Measurements from ENCODE around the gene HNRNPAB. TPM values are rescaled to one million over a fixed set of nuclear protein-coding genes. Genes with fewer than 3 reads are reported as not detected.

Gene HNRNPAB
- total and polyA plus RNA-seq, 9 of the 15 experiments (the other 6 are each of a cell fraction or from before 2014, with no cell fraction given) = 34.6 to 425 (median 236) TPM

DNA sequence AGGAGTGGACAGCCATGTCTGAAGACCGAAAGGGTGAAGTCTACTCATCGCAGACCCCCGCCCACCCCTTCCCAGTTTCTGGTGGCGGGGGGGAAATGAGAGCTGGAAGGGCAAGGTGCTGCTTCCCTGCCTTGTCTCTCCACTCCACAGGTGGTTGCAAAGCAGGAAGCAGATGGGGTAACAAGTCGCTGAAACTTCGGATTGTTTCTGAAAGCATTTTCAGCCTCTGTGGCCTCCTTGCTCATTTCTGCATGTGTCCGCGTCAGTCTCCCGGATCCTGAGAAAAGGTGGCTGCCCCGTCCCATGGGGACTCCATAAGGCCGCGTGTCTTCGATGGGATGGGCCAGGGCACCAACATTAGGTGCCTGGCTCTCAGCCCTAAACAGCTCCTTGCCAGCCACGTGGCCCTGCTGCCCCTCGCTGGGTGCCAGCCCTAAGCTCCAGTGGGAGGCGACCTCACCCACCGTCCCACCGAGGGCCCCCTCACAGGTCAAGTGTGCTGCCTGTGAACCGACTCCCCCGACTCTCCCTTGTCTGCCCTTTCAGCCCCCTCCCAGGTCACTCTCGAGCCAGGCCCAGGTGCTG is 27.3 kb downstream of the HNRNPAB start (continued):
- TF ChIP-seq, protein P1, sequence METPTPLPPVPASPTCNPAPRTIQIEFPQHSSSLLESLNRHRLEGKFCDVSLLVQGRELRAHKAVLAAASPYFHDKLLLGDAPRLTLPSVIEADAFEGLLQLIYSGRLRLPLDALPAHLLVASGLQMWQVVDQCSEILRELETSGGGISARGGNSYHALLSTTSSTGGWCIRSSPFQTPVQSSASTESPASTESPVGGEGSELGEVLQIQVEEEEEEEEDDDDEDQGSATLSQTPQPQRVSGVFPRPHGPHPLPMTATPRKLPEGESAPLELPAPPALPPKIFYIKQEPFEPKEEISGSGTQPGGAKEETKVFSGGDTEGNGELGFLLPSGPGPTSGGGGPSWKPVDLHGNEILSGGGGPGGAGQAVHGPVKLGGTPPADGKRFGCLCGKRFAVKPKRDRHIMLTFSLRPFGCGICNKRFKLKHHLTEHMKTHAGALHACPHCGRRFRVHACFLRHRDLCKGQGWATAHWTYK (CRISPR knock-in tag; IDR thresholded peaks at IDR 0.05) = no peak
- TF ChIP-seq RB1 (IDR thresholded peaks at IDR 0.05; ENCODE audit: low read depth) (no peak), RBM17 (IDR thresholded peaks at IDR 0.05; ENCODE audit: borderline replicate concordance, low read depth, low read length) (no peak), ZNF696 (CRISPR knock-in tag; conservative IDR thresholded peaks at IDR 0.05) (no peak), KAT2B (IDR thresholded peaks at IDR 0.05; ENCODE audit: low read depth, low read length) (no peak), PCBP1 (IDR thresholded peaks at IDR 0.05; ENCODE audit: low read depth, low read length, poor library complexity, severe bottlenecking) (no peak), NONO (IDR thresholded peaks at IDR 0.05; ENCODE audit: low read depth in 2 of 2, low read length in 1 of 2) (no peak), XRCC5 (IDR thresholded peaks at IDR 0.05; ENCODE audit: low read depth, low read length) (no peak), TGIF2 (CRISPR knock-in tag; IDR thresholded peaks at IDR 0.05) (no peak), RBM14 (IDR thresholded peaks at IDR 0.05; ENCODE audit: borderline replicate concordance, insufficient read depth, low read depth, low read length) (no peak), PYGO2 (tag; IDR thresholded peaks at IDR 0.05) (no peak), ZNF217 (CRISPR knock-in tag; IDR thresholded peaks at IDR 0.05) (no peak), WHSC1 (IDR thresholded peaks at IDR 0.05; ENCODE audit: low read length) (no peak), NFATC3 (IDR thresholded peaks at IDR 0.05) (no peak), PRMT5 (CRISPR knock-in tag; IDR thresholded peaks at IDR 0.05) (no peak), POLR2H (tag; IDR thresholded peaks at IDR 0.05; ENCODE audit: low read depth) (no peak), HNRNPUL1 (IDR thresholded peaks at IDR 0.05; ENCODE audit: low read length) (no peak), ZNF830 (CRISPR knock-in tag; IDR thresholded peaks at IDR 0.05) (no peak)
- TF ChIP-seq, protein P2, sequence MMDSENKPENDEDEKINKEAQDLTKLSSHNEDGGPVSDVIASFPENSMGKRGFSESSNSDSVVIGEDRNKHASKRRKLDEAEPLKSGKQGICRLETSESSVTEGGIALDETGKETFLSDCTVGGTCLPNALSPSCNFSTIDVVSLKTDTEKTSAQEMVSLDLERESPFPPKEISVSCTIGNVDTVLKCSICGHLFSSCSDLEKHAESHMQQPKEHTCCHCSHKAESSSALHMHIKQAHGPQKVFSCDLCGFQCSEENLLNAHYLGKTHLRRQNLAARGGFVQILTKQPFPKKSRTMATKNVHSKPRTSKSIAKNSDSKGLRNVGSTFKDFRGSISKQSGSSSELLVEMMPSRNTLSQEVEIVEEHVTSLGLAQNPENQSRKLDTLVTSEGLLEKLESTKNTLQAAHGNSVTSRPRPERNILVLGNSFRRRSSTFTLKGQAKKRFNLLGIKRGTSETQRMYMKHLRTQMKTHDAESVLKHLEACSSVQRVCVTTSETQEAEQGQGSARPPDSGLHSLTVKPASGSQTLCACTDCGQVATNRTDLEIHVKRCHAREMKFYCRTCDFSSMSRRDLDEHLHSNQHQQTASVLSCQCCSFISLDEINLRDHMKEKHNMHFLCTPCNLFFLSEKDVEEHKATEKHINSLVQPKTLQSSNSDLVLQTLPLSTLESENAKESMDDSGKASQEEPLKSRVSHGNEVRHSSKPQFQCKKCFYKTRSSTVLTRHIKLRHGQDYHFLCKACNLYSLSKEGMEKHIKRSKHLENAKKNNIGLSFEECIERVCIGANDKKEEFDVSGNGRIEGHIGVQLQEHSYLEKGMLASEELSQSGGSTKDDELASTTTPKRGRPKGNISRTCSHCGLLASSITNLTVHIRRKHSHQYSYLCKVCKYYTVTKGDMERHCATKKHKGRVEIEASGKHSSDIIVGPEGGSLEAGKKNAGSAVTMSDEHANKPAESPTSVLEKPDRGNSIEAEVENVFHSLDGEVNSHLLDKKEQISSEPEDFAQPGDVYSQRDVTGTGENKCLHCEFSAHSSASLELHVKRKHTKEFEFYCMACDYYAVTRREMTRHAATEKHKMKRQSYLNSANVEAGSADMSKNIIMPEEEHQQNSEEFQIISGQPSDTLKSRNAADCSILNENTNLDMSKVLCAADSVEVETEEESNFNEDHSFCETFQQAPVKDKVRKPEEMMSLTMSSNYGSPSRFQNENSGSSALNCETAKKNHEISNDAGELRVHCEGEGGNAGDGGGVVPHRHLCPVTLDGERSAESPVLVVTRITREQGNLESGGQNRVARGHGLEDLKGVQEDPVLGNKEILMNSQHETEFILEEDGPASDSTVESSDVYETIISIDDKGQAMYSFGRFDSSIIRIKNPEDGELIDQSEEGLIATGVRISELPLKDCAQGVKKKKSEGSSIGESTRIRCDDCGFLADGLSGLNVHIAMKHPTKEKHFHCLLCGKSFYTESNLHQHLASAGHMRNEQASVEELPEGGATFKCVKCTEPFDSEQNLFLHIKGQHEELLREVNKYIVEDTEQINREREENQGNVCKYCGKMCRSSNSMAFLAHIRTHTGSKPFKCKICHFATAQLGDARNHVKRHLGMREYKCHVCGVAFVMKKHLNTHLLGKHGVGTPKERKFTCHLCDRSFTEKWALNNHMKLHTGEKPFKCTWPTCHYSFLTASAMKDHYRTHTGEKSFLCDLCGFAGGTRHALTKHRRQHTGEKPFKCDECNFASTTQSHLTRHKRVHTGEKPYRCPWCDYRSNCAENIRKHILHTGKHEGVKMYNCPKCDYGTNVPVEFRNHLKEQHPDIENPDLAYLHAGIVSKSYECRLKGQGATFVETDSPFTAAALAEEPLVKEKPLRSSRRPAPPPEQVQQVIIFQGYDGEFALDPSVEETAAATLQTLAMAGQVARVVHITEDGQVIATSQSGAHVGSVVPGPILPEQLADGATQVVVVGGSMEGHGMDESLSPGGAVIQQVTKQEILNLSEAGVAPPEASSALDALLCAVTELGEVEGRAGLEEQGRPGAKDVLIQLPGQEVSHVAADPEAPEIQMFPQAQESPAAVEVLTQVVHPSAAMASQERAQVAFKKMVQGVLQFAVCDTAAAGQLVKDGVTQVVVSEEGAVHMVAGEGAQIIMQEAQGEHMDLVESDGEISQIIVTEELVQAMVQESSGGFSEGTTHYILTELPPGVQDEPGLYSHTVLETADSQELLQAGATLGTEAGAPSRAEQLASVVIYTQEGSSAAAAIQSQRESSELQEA (IDR thresholded peaks at IDR 0.05; ENCODE audit: low read depth) = no peak
- TF ChIP-seq, protein P3, sequence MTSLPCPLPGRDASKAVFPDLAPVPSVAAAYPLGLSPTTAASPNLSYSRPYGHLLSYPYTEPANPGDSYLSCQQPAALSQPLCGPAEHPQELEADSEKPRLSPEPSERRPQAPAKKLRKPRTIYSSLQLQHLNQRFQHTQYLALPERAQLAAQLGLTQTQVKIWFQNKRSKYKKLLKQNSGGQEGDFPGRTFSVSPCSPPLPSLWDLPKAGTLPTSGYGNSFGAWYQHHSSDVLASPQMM (CRISPR knock-in tag; IDR thresholded peaks at IDR 0.05) = no peak

All from K562 (cell line).